DMS 273 (cell line): ENCODE results near the gene FBXO2.

Experiments used
- DNase-seq: peaks from one replicate; lab custom pipeline; 2025; ENCODE audit not compliant: unreplicated experiment; lab: John Stamatoyannopoulos, UW

The FBXO2 gene

GRCh38 chr1:11654137-11654938, at the start of gene FBXO2, which contains the start of gene FBXO44:
TSS of gene FBXO2 (minus strand) at chr1:11654429. CDS start at chr1:11654340, 89 bp downstream.
TSS of gene FBXO44 (plus strand) at chr1:11654877. CDS start at chr1:11655836, 959 bp downstream.
- peak; percentile 50 for DNase-seq

- DNase-seq: no peak
These were observed 49.3 kb upstream of the FBXO2 start for GRCh38 chr1:11703357-11704193.

- no peak for DNase-seq
These were observed 48.0 kb upstream of the FBXO2 start for GRCh38 chr1:11701981-11702803.

GRCh38 chr1:11701551-11701961, 47.3 kb upstream of the FBXO2 start:
- peak; percentile 44 for DNase-seq

- DNase-seq: peak; percentile 41
These were observed 46.6 kb upstream of the FBXO2 start for GRCh38 chr1:11700601-11701467.

GRCh38 chr1:11697893-11698210, 43.6 kb upstream of the FBXO2 start:
- no peak for DNase-seq

GRCh38 chr1:11697188-11697892, 43.1 kb upstream of the FBXO2 start:
- DNase-seq: no peak

GRCh38 chr1:11695861-11696260, 41.6 kb upstream of the FBXO2 start:
- no peak for DNase-seq

- no peak for DNase-seq
These were observed 39.7 kb upstream of the FBXO2 start for GRCh38 chr1:11693917-11694316.

GRCh38 chr1:11693024-11693590, 38.9 kb upstream of the FBXO2 start:
- peak; percentile 61 for DNase-seq

GRCh38 chr1:11691928-11692711, 37.9 kb upstream of the FBXO2 start:
- DNase-seq: no peak

- DNase-seq: peak; percentile 51
These were observed 37.2 kb upstream of the FBXO2 start, which contains the start of gene DRAXIN for GRCh38 chr1:11691302-11691914. TSS of gene DRAXIN (plus strand) at chr1:11691710. CDS start at chr1:11706259, 14,549 bp downstream.

- DNase-seq: no peak
These were observed 36.4 kb upstream of the FBXO2 start for GRCh38 chr1:11690397-11691301.

GRCh38 chr1:11688506-11688905, 34.3 kb upstream of the FBXO2 start:
- DNase-seq: no peak

- DNase-seq: no peak
These were observed 31.1 kb upstream of the FBXO2 start for GRCh38 chr1:11685210-11685752.

- peak; percentile 46 for DNase-seq
These were observed 29.8 kb upstream of the FBXO2 start for GRCh38 chr1:11684070-11684469.

GRCh38 chr1:11682799-11683198, 28.6 kb upstream of the FBXO2 start:
- DNase-seq: no peak
